ENCODE results near the gene USP11. TPM values are rescaled to one million over a fixed set of nuclear protein-coding genes. Genes with fewer than 3 reads are reported as not detected.

The USP11 gene
- total RNA-seq, result 100 to 1,000 TPM; 191 to 195 TPM
- 100 to 1,000 TPM; 130 to 171 (median 137) TPM for polyA plus RNA-seq
- total RNA-seq, result 58.9 to 129 (median 121) reads per million in 6 experiments

- H3K27me3 Mint-ChIP-seq, result peaks cover 0 to 3% (median 0%) of the 10 kb centered on the region in 5 donors
- peaks cover 11 to 40% (median 25%) of the 10 kb centered on the region in 4 donors for H3K4me1 Mint-ChIP-seq
- ATAC-seq (peak; percentile 46 to 50), DNase-seq (peak; percentile 48 to 90 (median 70))
- peak within 1 kb of the TSS; percentile 97 to 100 (median 99) for H3K27ac Mint-ChIP-seq
- POLR2A ChIA-PET, result interaction anchor here (0.7 to 3.7 kb wide), 22 partner anchors 9 to 788 kb away, joined by 3 to 88 read pairs (median 4); partner anchors contain the start of genes ARAF, CDK16, ELK1 and NDUFB11
- peaks cover 0 to 19% (median 6%) of the 10 kb centered on the region in 3 donors for H3K36me3 Mint-ChIP-seq
- peak within 1 kb of the TSS; percentile 89 to 98 (median 96) for H3K4me3 Mint-ChIP-seq
- no peaks in the 10 kb centered on the region for H3K9me3 Mint-ChIP-seq
These were observed at the start of gene USP11 for GRCh38 chrX:47232803-47233332. USP11 (plus strand) TSS chrX:47233009; CDS start chrX:47233044, 35 bp downstream.

DNA sequence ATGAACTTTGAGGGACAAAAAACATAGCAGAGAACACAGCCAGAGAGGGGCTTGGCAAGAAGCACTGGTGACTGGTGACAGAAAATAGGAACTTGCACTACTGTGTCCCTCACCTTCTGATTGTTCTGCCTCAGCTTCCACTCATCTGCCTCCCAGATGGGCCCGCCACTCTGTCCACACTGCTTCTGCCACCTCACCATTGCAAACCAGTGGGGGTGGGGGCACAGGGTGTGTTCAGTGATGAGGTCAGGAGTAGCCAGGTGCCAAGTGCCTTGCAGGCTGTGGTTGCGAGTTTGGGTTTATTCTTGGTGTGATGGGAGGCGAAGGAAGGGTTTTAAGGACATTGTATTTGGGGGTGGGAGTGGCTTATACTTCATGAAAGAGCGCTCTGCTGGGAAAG is 48.3 kb upstream of the USP11 start:
- no peak overlapping the region for H3K4me3 Mint-ChIP-seq
- no peak overlapping the region for H3K27ac Mint-ChIP-seq
- peaks cover 0 to 2% (median under 1%) of the 10 kb centered on the region in 4 donors for H3K4me1 Mint-ChIP-seq
- no peak for ATAC-seq
- peaks cover 0 to 38% (median 0%) of the 10 kb centered on the region in 3 donors for H3K36me3 Mint-ChIP-seq
- no peak for DNase-seq
- H3K9me3 Mint-ChIP-seq, result no peaks in the 10 kb centered on the region
- H3K27me3 Mint-ChIP-seq, result no peaks in the 10 kb centered on the region
- POLR2A ChIA-PET, result no interaction called here

- Mint-ChIP-seq H3K27me3 (no peaks in the 10 kb centered on the region), H3K4me3 (no peak overlapping the region), H3K27ac (no peak overlapping the region), H3K9me3 (no peaks in the 10 kb centered on the region), H3K36me3 (peaks cover 0 to 38% (median 0%) of the 10 kb centered on the region in 3 donors), H3K4me1 (peaks cover under 1 to 2% (median under 1%) of the 10 kb centered on the region in 4 donors)
- POLR2A ChIA-PET, result no interaction called here
- DNase-seq, result no peak
- no peak for ATAC-seq
These were observed 47.6 kb upstream of the USP11 start for GRCh38 chrX:47185241-47185640.

- Mint-ChIP-seq H3K4me1 (peaks cover 4 to 9% (median 8%) of the 10 kb centered on the region in 4 donors), H3K36me3 (peaks cover 0 to 32% (median 0%) of the 10 kb centered on the region in 3 donors), H3K27ac (peak overlapping the region in 1 of 10 donors; percentile 77), H3K9me3 (no peaks in the 10 kb centered on the region), H3K27me3 (no peaks in the 10 kb centered on the region), H3K4me3 (no peak overlapping the region)
- POLR2A ChIA-PET, result no interaction called here
- no peak for ATAC-seq
- DNase-seq, result no peak
These were observed 46.6 kb upstream of the USP11 start for GRCh38 chrX:47186096-47186740.

DNA sequence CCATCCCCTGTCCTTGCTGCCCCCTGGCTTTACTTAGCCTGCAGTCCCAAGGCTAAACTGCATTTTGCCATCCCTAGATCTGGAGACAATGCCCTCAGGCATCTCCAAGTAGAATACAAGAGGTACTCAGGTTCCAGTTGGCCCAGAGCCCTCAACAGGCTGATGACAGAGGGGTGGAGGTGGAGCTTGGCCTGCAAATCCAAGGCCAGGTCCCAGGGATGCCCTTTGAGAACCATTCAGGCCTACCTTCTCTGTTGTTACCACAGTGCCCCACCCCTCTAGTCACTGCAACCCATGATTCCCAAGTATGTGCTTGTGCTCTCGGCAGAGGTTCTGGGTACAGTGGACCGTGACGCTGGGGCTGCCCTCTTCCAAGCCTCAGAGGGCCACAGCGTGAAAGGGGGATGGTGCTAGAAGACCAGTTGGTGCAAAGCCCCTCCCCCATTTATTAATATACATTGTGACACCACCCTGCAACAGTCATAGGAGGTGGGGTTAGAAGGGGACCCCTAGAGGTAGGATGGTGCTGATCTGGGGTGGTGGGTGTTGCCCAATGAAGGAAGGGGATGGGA is 45.6 kb upstream of the USP11 start:
- Mint-ChIP-seq H3K27ac (peak overlapping the region in 3 of 10 donors; percentile 1 to 73 (median 67)), H3K4me1 (peaks cover 6 to 16% (median 9%) of the 10 kb centered on the region in 4 donors), H3K27me3 (no peaks in the 10 kb centered on the region), H3K4me3 (no peak overlapping the region), H3K9me3 (no peaks in the 10 kb centered on the region), H3K36me3 (peaks cover 0 to 26% (median 0%) of the 10 kb centered on the region in 3 donors)
- POLR2A ChIA-PET, result no interaction called here
- no peak for DNase-seq
- no peak for ATAC-seq

GRCh38 chrX:47189906-47190305 is 42.9 kb upstream of the USP11 start:
- H3K4me1 Mint-ChIP-seq, result peaks cover 15 to 36% (median 22%) of the 10 kb centered on the region in 4 donors
- peak overlapping the region in 3 of 10 donors; percentile 27 to 43 (median 39) for H3K27ac Mint-ChIP-seq
- H3K36me3 Mint-ChIP-seq, result peaks cover 0 to 17% (median 0%) of the 10 kb centered on the region in 3 donors
- no peak for ATAC-seq
- POLR2A ChIA-PET, result interaction anchor here (0.6 to 1.8 kb wide), 3 partner anchors 12 to 43 kb away, joined by 4 to 19 read pairs (median 6); partner anchors contain the start of gene USP11
- DNase-seq, result no peak
- no peak overlapping the region for H3K4me3 Mint-ChIP-seq
- no peaks in the 10 kb centered on the region for H3K27me3 Mint-ChIP-seq
- H3K9me3 Mint-ChIP-seq, result no peaks in the 10 kb centered on the region

- Mint-ChIP-seq H3K27me3 (no peaks in the 10 kb centered on the region), H3K27ac (peak overlapping the region; percentile 79 to 97 (median 94)), H3K9me3 (no peaks in the 10 kb centered on the region), H3K4me3 (peak overlapping the region; percentile 88 to 95 (median 92)), H3K36me3 (peaks cover 0 to 13% (median 0%) of the 10 kb centered on the region in 3 donors), H3K4me1 (peaks cover 16 to 44% (median 28%) of the 10 kb centered on the region in 4 donors)
- peak; percentile 78 to 84 for ATAC-seq
- DNase-seq, result peak; percentile 52 to 92 (median 77)
- POLR2A ChIA-PET, result interaction anchor here (0.6 to 2.1 kb wide), 10 partner anchors 11 to 365 kb away, joined by 3 to 21 read pairs (median 5); partner anchors contain the start of genes NDUFB11, RBM10 and USP11
These were observed 42.2 kb upstream of the USP11 start for GRCh38 chrX:47190445-47191269.

DNA sequence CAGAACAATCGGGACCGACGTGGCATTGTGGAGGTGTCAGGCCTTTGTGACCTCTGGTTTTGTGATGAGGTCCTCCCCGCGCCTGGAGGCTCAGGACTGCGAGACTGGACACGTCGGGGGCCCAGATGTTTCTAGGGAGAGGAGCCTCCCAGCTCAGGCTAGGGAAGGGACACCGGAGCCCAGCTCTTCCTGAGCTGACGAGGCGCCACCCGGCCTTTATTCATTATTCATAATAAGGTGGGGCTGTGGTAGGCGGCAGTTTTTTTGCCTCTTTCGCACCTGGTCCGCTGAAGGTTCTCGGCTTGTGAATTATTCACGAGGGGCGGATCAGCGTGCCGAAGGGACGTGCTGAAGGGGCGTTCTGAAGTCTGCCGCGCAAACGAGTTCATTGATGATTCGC is 41.5 kb upstream of the USP11 start:
- POLR2A ChIA-PET, result interaction anchor here (0.8 to 2.1 kb wide), 7 partner anchors 10 to 332 kb away, joined by 3 to 21 read pairs (median 7); partner anchors contain the start of genes NDUFB11, RBM10 and USP11
- DNase-seq, result peak; percentile 12 to 71 (median 35)
- Mint-ChIP-seq H3K27me3 (no peaks in the 10 kb centered on the region), H3K36me3 (peaks cover 0 to 9% (median 0%) of the 10 kb centered on the region in 3 donors), H3K27ac (peak overlapping the region; percentile 79 to 97 (median 94)), H3K4me1 (peaks cover 23 to 51% (median 34%) of the 10 kb centered on the region in 4 donors), H3K9me3 (no peaks in the 10 kb centered on the region), H3K4me3 (peak overlapping the region; percentile 88 to 95 (median 92))
- ATAC-seq, result peak in 1 of 2 donors; percentile 15

DNA sequence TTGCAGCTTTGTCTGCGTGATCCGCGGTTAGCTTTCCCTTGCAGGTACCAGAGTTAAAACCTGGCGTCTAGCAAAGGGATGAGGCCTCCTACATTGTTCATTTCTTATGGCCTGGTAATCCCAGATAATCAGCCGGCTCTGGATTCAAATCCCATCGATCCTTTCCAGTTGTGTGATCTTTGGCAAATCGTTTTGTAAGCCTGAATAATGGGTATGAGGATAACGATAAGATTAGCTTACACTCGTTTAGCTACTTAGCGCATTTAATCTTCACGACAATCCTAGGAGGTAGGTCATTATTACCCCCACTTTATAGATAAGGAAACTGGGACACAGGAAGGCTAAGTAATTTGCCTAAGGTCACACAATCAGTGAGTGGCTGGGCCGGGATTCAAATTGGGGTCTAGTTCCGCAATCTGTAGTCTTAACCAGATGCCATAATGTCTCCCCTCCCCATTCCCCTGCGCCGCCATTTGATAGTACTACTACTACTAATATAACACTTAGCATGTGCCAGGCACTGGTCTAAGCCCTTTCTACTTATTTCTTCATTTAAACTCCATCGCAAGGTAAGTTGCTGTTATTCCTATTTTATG is 40.9 kb upstream of the USP11 start:
- POLR2A ChIA-PET, result interaction anchor here (1.1 to 2.1 kb wide), 4 partner anchors 26 to 332 kb away, joined by 4 to 21 read pairs (median 12); partner anchors contain the start of genes NDUFB11 and RBM10
- peaks cover 0 to 5% (median 0%) of the 10 kb centered on the region in 3 donors for H3K36me3 Mint-ChIP-seq
- H3K27me3 Mint-ChIP-seq, result no peaks in the 10 kb centered on the region
- peak overlapping the region; percentile 88 to 95 (median 92) for H3K4me3 Mint-ChIP-seq
- ATAC-seq (no peak), DNase-seq (no peak)
- peak overlapping the region in 6 of 10 donors; percentile 79 to 97 (median 94) for H3K27ac Mint-ChIP-seq
- H3K9me3 Mint-ChIP-seq, result no peaks in the 10 kb centered on the region
- H3K4me1 Mint-ChIP-seq, result peaks cover 23 to 56% (median 39%) of the 10 kb centered on the region in 4 donors

GRCh38 chrX:47193475-47194193 is 39.2 kb upstream of the USP11 start, which contains the start of gene UBA1:
UBA1 (plus strand) TSS chrX:47193829; CDS start chrX:47198803, 4,974 bp downstream.
- ATAC-seq (peak; percentile 78 to 79), DNase-seq (peak; percentile 75 to 97 (median 90))
- Mint-ChIP-seq H3K27me3 (no peaks in the 10 kb centered on the region), H3K27ac (peak within 1 kb of the TSS; percentile 92 to 100 (median 100)), H3K4me1 (peaks cover 25 to 65% (median 52%) of the 10 kb centered on the region in 4 donors), H3K4me3 (peak within 1 kb of the TSS; percentile 92 to 100 (median 98)), H3K36me3 (peaks cover 0 to 5% (median 0%) of the 10 kb centered on the region in 3 donors), H3K9me3 (no peaks in the 10 kb centered on the region)
- POLR2A ChIA-PET, result interaction anchor here (0.9 to 2.9 kb wide), 3 partner anchors 24 to 191 kb away, joined by 3 to 11 read pairs (median 4); partner anchors contain the start of gene USP11
